ENCODE measurements around the gene WNT16. TPM values are rescaled to one million over a fixed set of nuclear protein-coding genes. Genes with fewer than 3 reads are reported as not detected.

Gene WNT16
- 0.02 TPM in 1 of 5 replicates, not detected in the others for total RNA-seq (2022; extraction: Qiagen RNA extraction; ENCODE audit: low read depth)

GRCh38 chr7:121328508-121329190 lies at the start of gene WNT16:
Gene WNT16 (plus strand): TSS chr7:121329000. CDS start chr7:121329293, 293 bp downstream.

Other genes starting within 250 kb of the WNT16 start
- gene FAM3C, start 67.3 kb downstream of the WNT16 start, total RNA-seq (2022; extraction: Qiagen RNA extraction; ENCODE audit: low read depth): 38.8 to 44.7 TPM (median 40.4 TPM) in 5 replicates

Data from A549 treated with RU486 at 1 μM for 4 hours (cell line).